PC-3 (cell line): ENCODE data around the gene ANP32D. TPM values are rescaled to one million over a fixed set of nuclear protein-coding genes. Genes with fewer than 3 reads are reported as not detected.

Experiments
- ATAC-seq: fragments of 200-7000 bp; cut with Tn5 transposase; 2 replicates; pipeline ENCODE4 v1.9.1; 2020; ENCODE audit warnings: mild to moderate bottlenecking, moderate library complexity
- BruUV-seq: library from RNA; stranded (reverse); fragments of 400-500 nt; replicated peaks from 2 replicates; lab custom pipeline; 2021; lab: Mats Ljungman, UMichigan
- CTCF ChIA-PET: fragments of 300-600 bp; sonication (Branson Sonifier 250); formaldehyde crosslinking; loops from one replicate; lab custom pipeline; 2022; ENCODE audit warnings: antibody characterized with exemption; lab: Charles Lee
- POLR2A ChIA-PET: fragments of 300-600 bp; sonication (Branson Sonifier 250); formaldehyde crosslinking; loops from one replicate; lab custom pipeline; 2022; ENCODE audit warnings: antibody characterized with exemption; ENCODE audit not compliant: unreplicated experiment; lab: Charles Lee
- DNase-seq: peaks from one replicate; pipeline ENCODE4 v3.0.0-alpha.2; 2015
- H2AFZ ChIP-seq: fragments of 300-600 bp; sonication (generic); 2 replicates; pipeline ENCODE4 v1.6.0; 2016; ENCODE audit warnings: antibody characterized with exemption, low read length
- H3F3A ChIP-seq: fragments of 300-600 bp; sonication (generic); one replicate; pipeline ENCODE4 v1.6.0; 2017; ENCODE audit warnings: antibody characterized with exemption, low read length, control low read depth, mild to moderate bottlenecking; ENCODE audit not compliant: unreplicated experiment
- H3K27ac ChIP-seq: fragments of 300-600 bp; sonication (generic); 2 replicates; pipeline ENCODE4 v1.5.1; 2016; ENCODE audit warnings: mild to moderate bottlenecking, low read length
- H3K27me3 ChIP-seq: fragments of 300-600 bp; sonication (generic); 2 replicates; pipeline ENCODE4 v1.6.1; 2016; ENCODE audit warnings: low read length, mixed read lengths
- H3K36me3 ChIP-seq: fragments of 300-600 bp; sonication (generic); 2 replicates; pipeline ENCODE4 v1.6.1; 2016; ENCODE audit warnings: low read depth, mixed run types, low read length, mixed read lengths
- H3K4me1 ChIP-seq: fragments of 300-600 bp; sonication (generic); 2 replicates; pipeline ENCODE4 v1.5.1; 2016; ENCODE audit warnings: low read length; ENCODE audit not compliant: insufficient read depth
- H3K4me2 ChIP-seq: fragments of 300-600 bp; sonication (generic); 2 replicates; pipeline ENCODE4 v1.6.0; 2016; ENCODE audit warnings: low read length
- H3K4me3 ChIP-seq: fragments of 300-600 bp; sonication (generic); 2 replicates; pipeline ENCODE4 v1.5.1; 2016; ENCODE audit warnings: mild to moderate bottlenecking, low read length, mixed read lengths
- H3K79me2 ChIP-seq: fragments of 300-600 bp; sonication (generic); 2 replicates; pipeline ENCODE4 v1.6.1; 2017; ENCODE audit warnings: low read length, mixed read lengths
- H3K9ac ChIP-seq: fragments of 300-600 bp; sonication (generic); 2 replicates; pipeline ENCODE4 v1.6.0; 2016; ENCODE audit warnings: mild to moderate bottlenecking, low read length
- H3K9me2 ChIP-seq: fragments of 300-600 bp; sonication (generic); replicated peaks from 2 replicates; pipeline ENCODE4 v1.6.1; 2016; ENCODE audit warnings: mixed run types, low read length, mixed read lengths
- H3K9me3 ChIP-seq: fragments of 300-600 bp; sonication (generic); 2 replicates; pipeline ENCODE4 v1.6.1; 2016; ENCODE audit warnings: low read length, mixed read lengths
- H4K20me1 ChIP-seq: fragments of 300-600 bp; sonication (generic); 2 replicates; pipeline ENCODE4 v1.6.1; 2016; ENCODE audit warnings: low read length, mixed read lengths
- CTCF ChIP-seq: fragments of 300-600 bp; sonication (generic); conservative IDR thresholded peaks from 2 replicates; pipeline ENCODE4 v1.5.1; 2017; ENCODE audit warnings: antibody characterized with exemption, low read depth, mild to moderate bottlenecking, low read length
- EZH2 ChIP-seq: fragments of 300-600 bp; sonication (generic); IDR thresholded peaks from one replicate; pipeline ENCODE4 v1.6.1; 2017; ENCODE audit warnings: antibody characterized with exemption, mild to moderate bottlenecking, low read length; ENCODE audit not compliant: unreplicated experiment
- EZH2phosphoT487 ChIP-seq: fragments of 300-600 bp; sonication (generic); IDR thresholded peaks from 2 replicates; pipeline ENCODE4 v1.6.1; 2018; ENCODE audit warnings: mild to moderate bottlenecking, antibody characterized with exemption, low read length, borderline replicate concordance
- intact Hi-C: fragments of 100-400 bp; cut with micrococcal nuclease; formaldehyde crosslinking; loops from 2 replicates; pipeline ENCODE4 v1.9.0; 2023
- total RNA-seq: library from RNA; depleted of rRNA; stranded (reverse); fragments of >200 nt; gene quantifications from 2 replicates; pipeline ENCODE4 v1.2.3, GENCODE V29; 2014

Gene ANP32D
- total RNA-seq, 1 experiment from 2014 or later = not detected

GRCh38 chr12:48508987-48509386, 36.6 kb downstream of the ANP32D start:
- no peak for ATAC-seq

GRCh38 chr12:48510111-48510510, 37.8 kb downstream of the ANP32D start:
- TF ChIP-seq CTCF (no peak), EZH2 (no peak), EZH2phosphoT487 (no peak)
- POLR2A ChIA-PET = no interaction called here
- H3K79me2 ChIP-seq = no peaks in the 10 kb centered on the region
- no peaks in the 10 kb centered on the region for H3K4me1 ChIP-seq
- H2AFZ ChIP-seq = no peak overlapping the region
- no peak for DNase-seq
- H3F3A ChIP-seq = no peaks in the 10 kb centered on the region
- no peak for ATAC-seq
- H3K9me3 ChIP-seq = no peaks in the 10 kb centered on the region
- no peak overlapping the region for H3K4me3 ChIP-seq
- BruUV-seq = no TSS peak
- no peak overlapping the region for H3K27ac ChIP-seq
- no peaks in the 10 kb centered on the region for H3K9me2 ChIP-seq
- H4K20me1 ChIP-seq = no peaks in the 10 kb centered on the region
- peaks cover 92% of the 10 kb centered on the region for H3K27me3 ChIP-seq
- no peak overlapping the region for H3K9ac ChIP-seq
- H3K4me2 ChIP-seq = no peak overlapping the region
- H3K36me3 ChIP-seq = no peaks in the 10 kb centered on the region
- intact Hi-C loops = no loop called here
- CTCF ChIA-PET = no interaction called here

More at GRCh38 chr12:48508987-48509386, 36.6 kb downstream of the ANP32D start:
- Histone ChIP-seq H4K20me1 (no peaks in the 10 kb centered on the region), H3K27ac (no peak overlapping the region), H3K4me2 (no peak overlapping the region), H3F3A (no peaks in the 10 kb centered on the region), H3K9ac (no peak overlapping the region), H3K4me1 (no peaks in the 10 kb centered on the region), H2AFZ (no peak overlapping the region), H3K9me3 (no peaks in the 10 kb centered on the region), H3K9me2 (no peaks in the 10 kb centered on the region), H3K4me3 (no peak overlapping the region), H3K27me3 (peaks cover 91% of the 10 kb centered on the region), H3K79me2 (no peaks in the 10 kb centered on the region), H3K36me3 (no peaks in the 10 kb centered on the region)
- ChIA-PET CTCF (no interaction called here), POLR2A (no interaction called here)
- no peak for DNase-seq
- TF ChIP-seq CTCF = no peak
- TF ChIP-seq EZH2phosphoT487 = no peak
- no peak for TF ChIP-seq EZH2
- no TSS peak for BruUV-seq
- intact Hi-C loops = no loop called here

- Histone ChIP-seq H3K9me3 (no peaks in the 10 kb centered on the region), H3K79me2 (no peaks in the 10 kb centered on the region), H2AFZ (no peak overlapping the region), H3K4me1 (no peaks in the 10 kb centered on the region), H3K4me2 (no peak overlapping the region), H3K9me2 (no peaks in the 10 kb centered on the region), H3K4me3 (no peak overlapping the region), H3F3A (no peaks in the 10 kb centered on the region), H3K9ac (no peak overlapping the region), H3K27me3 (peaks cover 78% of the 10 kb centered on the region), H4K20me1 (no peaks in the 10 kb centered on the region), H3K36me3 (no peaks in the 10 kb centered on the region), H3K27ac (no peak overlapping the region)
- intact Hi-C loops = no loop called here
- TF ChIP-seq EZH2phosphoT487 (no peak), EZH2 (no peak), CTCF (no peak)
- DNase-seq (no peak), ATAC-seq (no peak)
- ChIA-PET POLR2A (no interaction called here), CTCF (no interaction called here)
- BruUV-seq = no TSS peak
Observed at GRCh38 chr12:48512855-48513254, 40.5 kb downstream of the ANP32D start.
